K562 (cell line): ENCODE data around the gene SIRT7. TPM values are rescaled to one million over a fixed set of nuclear protein-coding genes. Genes with fewer than 3 reads are reported as not detected.

Source experiments
- ATF3 ChIP-seq, 2 experiments: fragments of 450-650 bp in 1 of 2; sonication (generic) in 1 of 2; formaldehyde crosslinking in 1 of 2; IDR thresholded peaks in 1 of 2; conservative IDR thresholded peaks in 1 of 2; 2 replicates each; pipeline versions ENCODE4 v1.6.1 to v1.8.1; 2016 to 2023; ENCODE audit warnings: mild to moderate bottlenecking in 2 of 2, moderate library complexity in 2 of 2, inconsistent platforms in 1 of 2, missing genetic modification reagents in 1 of 2
- BHLHE40 ChIP-seq: IDR thresholded peaks from 2 replicates; pipeline ENCODE4 v1.6.1; 2011; ENCODE audit warnings: low read length, improper control_type of control experiment
- BRF2 ChIP-seq: IDR thresholded peaks from 3 replicates; pipeline ENCODE4 v1.6.1; 2011; ENCODE audit warnings: borderline replicate concordance, mild to moderate bottlenecking; ENCODE audit not compliant: insufficient read length, insufficient read depth
- DPF2 ChIP-seq: fragments of 450-650 bp; IDR thresholded peaks from 2 replicates; pipeline ENCODE4 v1.6.1; 2016
- E2F4 ChIP-seq: sonication (generic); formaldehyde crosslinking; IDR thresholded peaks from 2 replicates; pipeline ENCODE4 v1.8.0; 2022; ENCODE audit warnings: mild to moderate bottlenecking, low read depth, missing genetic modification reagents
- KDM2B ChIP-seq: fragments of 250-450 bp; sonication (Bioruptor Pico); IDR thresholded peaks from 2 replicates; pipeline ENCODE4 v1.8.0; 2021; ENCODE audit warnings: mild to moderate bottlenecking, moderate library complexity
- NR3C1 ChIP-seq: sonication (generic); formaldehyde crosslinking; IDR thresholded peaks from 2 replicates; pipeline ENCODE4 v1.8.1; 2022; ENCODE audit warnings: missing genetic modification reagents
- SP1 ChIP-seq: sonication (generic); formaldehyde crosslinking; IDR thresholded peaks from 2 replicates; pipeline ENCODE4 v1.8.1; 2022; ENCODE audit warnings: mild to moderate bottlenecking, missing genetic modification reagents
- TAF9B ChIP-seq: fragments of 450-650 bp; IDR thresholded peaks from 2 replicates; pipeline ENCODE4 v1.6.1; 2018; ENCODE audit warnings: mild to moderate bottlenecking; ENCODE audit not compliant: partially characterized antibody
- U2AF2 ChIP-seq: fragments of 200-400 bp; formaldehyde crosslinking; optimal IDR thresholded peaks from 2 replicates; pipeline ENCODE3; 2017; ENCODE audit warnings: low read depth, mild to moderate bottlenecking, low read length
- USF1 ChIP-seq: sonication (generic); formaldehyde crosslinking; IDR thresholded peaks from 2 replicates; pipeline ENCODE4 v1.9.0; 2022; ENCODE audit warnings: mild to moderate bottlenecking, missing genetic modification reagents
- ZEB2 ChIP-seq: fragments of 450-650 bp; IDR thresholded peaks from 2 replicates; pipeline ENCODE4 v1.6.1; 2016
- ZMIZ1 ChIP-seq, 2 experiments: fragments of 150-350 bp in 1 of 2; IDR thresholded peaks; 2 replicates each; pipeline ENCODE4 v1.6.1; 2012 to 2016; ENCODE audit warnings: low read depth in 2 of 2, low read length in 2 of 2, mild to moderate bottlenecking in 1 of 2, moderate library complexity in 1 of 2
- ZNF263 ChIP-seq: sonication (generic); formaldehyde crosslinking; IDR thresholded peaks from 2 replicates; pipeline ENCODE4 v1.8.0; 2022; ENCODE audit warnings: mild to moderate bottlenecking, missing genetic modification reagents, borderline replicate concordance
- ZNF511 ChIP-seq: sonication (generic); formaldehyde crosslinking; IDR thresholded peaks from 2 replicates; pipeline ENCODE4 v1.8.0; 2022; ENCODE audit warnings: mild to moderate bottlenecking, missing genetic modification reagents
- polyA plus RNA-seq, 8 experiments: library from polyadenylated mRNA; depleted of rRNA in 4 of 8; stranded (reverse) in 5 of 8; unstranded in 3 of 8; fragments of >200 nt; fragmentation: Nextera tagmentation in 2 of 8; fragmentation: Illumina TruSeq in 1 of 8; extraction: Ambion mirVana in 2 of 8; extraction: Trizol in 1 of 8; gene quantifications; 2 replicates each; pipeline versions ENCODE4 v1.2.1 to v1.2.3, GENCODE V29; 2011 to 2014; ENCODE audit warnings: inconsistent platforms in 1 of 8, missing spikeins in 1 of 8
- total RNA-seq, 7 experiments: library from RNA; depleted of rRNA in 6 of 7; stranded (reverse); fragments of >200 nt in 6 of 7; fragmentation: Illumina TruSeq in 2 of 7; extraction: Trizol in 2 of 7; gene quantifications; 2 replicates each; pipeline versions ENCODE4 v1.2.1 to v1.2.3, GENCODE V29; 2011 to 2021; ENCODE audit warnings: low replicate concordance in 1 of 7

SIRT7 gene
- total and polyA plus RNA-seq, 9 of the 15 experiments (the other 6 are each of a cell fraction or from before 2014, with no cell fraction given), result 1.6 to 54.8 (median 20.3) TPM

GRCh38 chr17:81871387-81872230 is 46.4 kb downstream of the SIRT7 start (continued):
- TF ChIP-seq E2F4 (CRISPR knock-in tag) (0 out of 2 replicates have a peak, but pooled peaks have one; percentile 81), ZNF511 (CRISPR knock-in tag) (peak; percentile 91), NR3C1 (CRISPR knock-in tag) (peak; percentile 64; the same call in 1 of the 2 replicates), BRF2 (no peak), ZMIZ1 (IDR thresholded peaks at IDR 0.05; ENCODE audit: low read depth in 2 of 2, low read length in 2 of 2) (0 out of 4 replicates have a peak, but pooled peaks of 1 of the 2 experiments have one; percentile 26), ZNF263 (0 out of 2 replicates have a peak, but pooled peaks have one; percentile 3), ATF3 (IDR thresholded peaks at IDR 0.05) (no peak), ATF3 (CRISPR knock-in tag; conservative IDR thresholded peaks at IDR 0.05) (0 out of 2 replicates have a peak, but pooled peaks have one; percentile 73), BHLHE40 (peak; percentile 99), KDM2B (CRISPR knock-in tag) (0 out of 2 replicates have a peak, but pooled peaks have one; percentile 10), TAF9B (no peak), ZEB2 (peak; percentile 22; the same call in 1 of the 2 replicates), DPF2 (no peak), U2AF2 (no peak), SP1 (peak; percentile 62; the same call in 1 of the 2 replicates), USF1 (CRISPR knock-in tag) (peak; percentile 87)
